Lung microvascular endothelial cell (primary cell): ENCODE measurements around the gene NFIB. TPM values are rescaled to one million over a fixed set of nuclear protein-coding genes. Genes with fewer than 3 reads are reported as not detected.
A peak's percentile ranks its signal among the peaks of the same experiment; 100 is the strongest.

ENCODE experiments used
- DNase-seq, 2 donors: peaks; one replicate each; pipeline versions ENCODE4 v3.0.0 to v3.0.0-alpha.2; 2010; ENCODE audit warnings: low read depth in 2 of 2
- total RNA-seq: library from RNA; depleted of rRNA; stranded (reverse); fragments of >200 nt; gene quantifications from 2 replicates; pipeline ENCODE4 v1.2.1, GENCODE V29; 2014

Gene NFIB
- total RNA-seq, 1 donor from 2014 or later: 164 TPM

GRCh38 chr9:14281136-14281795 lies 32.7 kb downstream of the NFIB start:
- DNase-seq: no peak

GRCh38 chr9:14279671-14280070 lies 34.3 kb downstream of the NFIB start:
- no peak for DNase-seq

- peak in 1 of 2 donors; percentile 57 for DNase-seq
Observed at GRCh38 chr9:14278291-14278721, 35.6 kb downstream of the NFIB start.

- DNase-seq: no peak
Observed at GRCh38 chr9:14277761-14278160, 36.2 kb downstream of the NFIB start.

GRCh38 chr9:14277244-14277643 lies 36.7 kb downstream of the NFIB start:
- peak; percentile 56 to 86 for DNase-seq

- peak in 1 of 2 donors; percentile 31 for DNase-seq
Observed at GRCh38 chr9:14275331-14275730, 38.6 kb downstream of the NFIB start.

GRCh38 chr9:14273696-14274121 lies 40.2 kb downstream of the NFIB start:
- DNase-seq: peak in 1 of 2 donors; percentile 82

GRCh38 chr9:14272927-14273528 lies 40.9 kb downstream of the NFIB start:
- peak in 1 of 2 donors; percentile 19 for DNase-seq

GRCh38 chr9:14271093-14271673 lies 42.8 kb downstream of the NFIB start:
- peak; percentile 65 to 83 for DNase-seq

- DNase-seq: no peak
Observed at GRCh38 chr9:14270358-14271092, 43.4 kb downstream of the NFIB start.

- DNase-seq: peak in 1 of 2 donors; percentile 64
Observed at GRCh38 chr9:14269916-14270315, 44.0 kb downstream of the NFIB start.

GRCh38 chr9:14263707-14264483 lies 50.0 kb downstream of the NFIB start:
- DNase-seq: no peak

GRCh38 chr9:14262827-14263226 lies 51.1 kb downstream of the NFIB start:
- DNase-seq: no peak

GRCh38 chr9:14261616-14262015 lies 52.3 kb downstream of the NFIB start:
- DNase-seq: no peak

GRCh38 chr9:14260101-14260500 lies 53.8 kb downstream of the NFIB start:
- DNase-seq: no peak

GRCh38 chr9:14258660-14259239 lies 55.2 kb downstream of the NFIB start:
- peak in 1 of 2 donors; percentile 46 for DNase-seq

- no peak for DNase-seq
Observed at GRCh38 chr9:14258156-14258555, 55.8 kb downstream of the NFIB start.

GRCh38 chr9:14256588-14256987 lies 57.4 kb downstream of the NFIB start:
- peak in 1 of 2 donors; percentile 35 for DNase-seq

- peak; percentile 44 to 60 for DNase-seq
Observed at GRCh38 chr9:14251154-14252071, 62.5 kb downstream of the NFIB start.

GRCh38 chr9:14250794-14251153 lies 63.2 kb downstream of the NFIB start:
- no peak for DNase-seq
